Progenitor cell of endocrine pancreas (in vitro differentiated cells): ENCODE data around the gene SYNE3. TPM values are rescaled to one million over a fixed set of nuclear protein-coding genes. Genes with fewer than 3 reads are reported as not detected.
A peak's percentile ranks its signal among the peaks of the same experiment; 100 is the strongest.

ENCODE experiments used
- DNase-seq: peaks from one replicate; pipeline ENCODE4 v3.0.0; 2021; ENCODE audit warnings: low spot score; ENCODE audit not compliant: unreplicated experiment
- H3K27ac Mint-ChIP-seq: 2 replicates; pipeline ENCODE4 v1.8.0; 2021; ENCODE audit warnings: mild to moderate bottlenecking, moderate library complexity, mixed read lengths
- H3K27me3 Mint-ChIP-seq: 2 replicates; pipeline ENCODE4 v1.8.0; 2021; ENCODE audit warnings: mixed read lengths
- H3K36me3 Mint-ChIP-seq: 2 replicates; pipeline ENCODE4 v1.8.0; 2022; ENCODE audit warnings: mixed read lengths; ENCODE audit not compliant: insufficient read depth
- H3K4me1 Mint-ChIP-seq: 2 replicates; pipeline ENCODE4 v1.8.0; 2021; ENCODE audit warnings: low read depth, mixed read lengths
- H3K4me3 Mint-ChIP-seq: 2 replicates; pipeline ENCODE4 v1.8.0; 2021; ENCODE audit warnings: low read depth, mild to moderate bottlenecking, moderate library complexity, mixed read lengths
- H3K9me3 Mint-ChIP-seq: 2 replicates; pipeline ENCODE4 v1.8.0; 2021; ENCODE audit warnings: low read depth, mixed read lengths
- total RNA-seq: library from RNA; stranded (reverse); gene quantifications from 2 replicates; pipeline ENCODE4 v1.2.1, GENCODE V29; 2021
- TF ChIP-seq, protein P1 (sequence below): fragments of 200-600 bp; sonication (generic); IDR thresholded peaks from one replicate; pipeline ENCODE4 v1.5.0; 2021; ENCODE audit warnings: antibody characterized with exemption, mild to moderate bottlenecking; ENCODE audit not compliant: unreplicated experiment

SYNE3 gene
- total RNA-seq, 1 donor from 2014 or later = 0.31 TPM

- no peaks in the 10 kb centered on the region for H3K36me3 Mint-ChIP-seq
- DNase-seq = no peak
- H3K27me3 Mint-ChIP-seq = peaks cover 23% of the 10 kb centered on the region
- no peaks in the 10 kb centered on the region for H3K9me3 Mint-ChIP-seq
- no peak overlapping the region for H3K27ac Mint-ChIP-seq
- H3K4me1 Mint-ChIP-seq = peaks cover 13% of the 10 kb centered on the region
- H3K4me3 Mint-ChIP-seq = no peak overlapping the region
- TF ChIP-seq, protein P1, sequence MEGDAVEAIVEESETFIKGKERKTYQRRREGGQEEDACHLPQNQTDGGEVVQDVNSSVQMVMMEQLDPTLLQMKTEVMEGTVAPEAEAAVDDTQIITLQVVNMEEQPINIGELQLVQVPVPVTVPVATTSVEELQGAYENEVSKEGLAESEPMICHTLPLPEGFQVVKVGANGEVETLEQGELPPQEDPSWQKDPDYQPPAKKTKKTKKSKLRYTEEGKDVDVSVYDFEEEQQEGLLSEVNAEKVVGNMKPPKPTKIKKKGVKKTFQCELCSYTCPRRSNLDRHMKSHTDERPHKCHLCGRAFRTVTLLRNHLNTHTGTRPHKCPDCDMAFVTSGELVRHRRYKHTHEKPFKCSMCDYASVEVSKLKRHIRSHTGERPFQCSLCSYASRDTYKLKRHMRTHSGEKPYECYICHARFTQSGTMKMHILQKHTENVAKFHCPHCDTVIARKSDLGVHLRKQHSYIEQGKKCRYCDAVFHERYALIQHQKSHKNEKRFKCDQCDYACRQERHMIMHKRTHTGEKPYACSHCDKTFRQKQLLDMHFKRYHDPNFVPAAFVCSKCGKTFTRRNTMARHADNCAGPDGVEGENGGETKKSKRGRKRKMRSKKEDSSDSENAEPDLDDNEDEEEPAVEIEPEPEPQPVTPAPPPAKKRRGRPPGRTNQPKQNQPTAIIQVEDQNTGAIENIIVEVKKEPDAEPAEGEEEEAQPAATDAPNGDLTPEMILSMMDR = no peak
Measured at GRCh38 chr14:95500201-95500681, 16.2 kb downstream of the SYNE3 start.

- H3K4me1 Mint-ChIP-seq = peaks cover 13% of the 10 kb centered on the region
- H3K9me3 Mint-ChIP-seq = no peaks in the 10 kb centered on the region
- TF ChIP-seq, protein P1 = no peak
- H3K27ac Mint-ChIP-seq = peak overlapping the region; percentile 65
- no peak overlapping the region for H3K4me3 Mint-ChIP-seq
- no peaks in the 10 kb centered on the region for H3K36me3 Mint-ChIP-seq
- no peak for DNase-seq
- peaks cover 24% of the 10 kb centered on the region for H3K27me3 Mint-ChIP-seq
Measured at GRCh38 chr14:95499354-95499750, 17.1 kb downstream of the SYNE3 start.

- Mint-ChIP-seq H3K4me1 (peaks cover 13% of the 10 kb centered on the region), H3K27ac (no peak overlapping the region), H3K9me3 (no peaks in the 10 kb centered on the region), H3K4me3 (no peak overlapping the region), H3K36me3 (no peaks in the 10 kb centered on the region), H3K27me3 (peaks cover 28% of the 10 kb centered on the region)
- TF ChIP-seq, protein P1 = no peak
- DNase-seq = no peak
Measured at GRCh38 chr14:95498622-95499353, 17.7 kb downstream of the SYNE3 start.

GRCh38 chr14:95497561-95498011 lies 18.9 kb downstream of the SYNE3 start:
- TF ChIP-seq, protein P1 = no peak
- no peak overlapping the region for H3K27ac Mint-ChIP-seq
- no peaks in the 10 kb centered on the region for H3K36me3 Mint-ChIP-seq
- peaks cover 25% of the 10 kb centered on the region for H3K27me3 Mint-ChIP-seq
- DNase-seq = no peak
- H3K9me3 Mint-ChIP-seq = no peaks in the 10 kb centered on the region
- peaks cover 13% of the 10 kb centered on the region for H3K4me1 Mint-ChIP-seq
- no peak overlapping the region for H3K4me3 Mint-ChIP-seq

DNA sequence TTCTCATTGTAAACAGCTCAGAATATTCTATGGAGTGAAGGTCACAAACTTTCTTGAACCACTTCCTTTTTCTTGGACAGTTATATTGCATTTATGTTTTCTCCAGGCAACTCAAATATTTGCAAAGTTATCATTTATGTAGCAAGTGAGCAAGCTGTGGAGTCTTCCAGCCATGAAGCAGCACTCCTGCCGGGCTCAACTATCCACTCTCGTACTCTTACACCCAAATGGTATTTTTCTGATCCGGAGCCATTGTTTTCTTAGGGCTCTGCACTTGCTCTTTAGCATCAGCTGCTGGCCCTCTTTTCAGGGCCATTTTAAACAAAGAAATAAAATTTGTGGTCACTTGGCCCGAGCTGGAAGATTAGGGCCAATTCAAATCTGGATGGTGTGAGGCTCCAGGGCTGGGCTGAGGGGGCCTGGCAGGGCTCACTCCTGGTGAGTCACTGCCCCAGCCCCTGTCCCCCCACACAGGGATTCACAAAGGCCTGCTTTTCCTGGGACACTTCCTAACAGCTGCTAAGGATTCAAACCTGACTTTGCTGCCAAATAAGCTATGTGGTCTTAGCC lies 19.7 kb downstream of the SYNE3 start:
- Mint-ChIP-seq H3K27me3 (peaks cover 20% of the 10 kb centered on the region), H3K4me1 (peaks cover 13% of the 10 kb centered on the region), H3K27ac (peak overlapping the region; percentile 26), H3K4me3 (no peak overlapping the region), H3K36me3 (no peaks in the 10 kb centered on the region), H3K9me3 (no peaks in the 10 kb centered on the region)
- DNase-seq = no peak
- TF ChIP-seq, protein P1 = no peak
